Measurements from ENCODE around the gene ANKRD10. TPM values are rescaled to one million over a fixed set of nuclear protein-coding genes. Genes with fewer than 3 reads are reported as not detected.

Gene ANKRD10
- total and polyA plus RNA-seq, 2 donors (not counting 3 experiments of a cell fraction or from before 2014, with no cell fraction given): 44.5 to 94.1 TPM

DNA sequence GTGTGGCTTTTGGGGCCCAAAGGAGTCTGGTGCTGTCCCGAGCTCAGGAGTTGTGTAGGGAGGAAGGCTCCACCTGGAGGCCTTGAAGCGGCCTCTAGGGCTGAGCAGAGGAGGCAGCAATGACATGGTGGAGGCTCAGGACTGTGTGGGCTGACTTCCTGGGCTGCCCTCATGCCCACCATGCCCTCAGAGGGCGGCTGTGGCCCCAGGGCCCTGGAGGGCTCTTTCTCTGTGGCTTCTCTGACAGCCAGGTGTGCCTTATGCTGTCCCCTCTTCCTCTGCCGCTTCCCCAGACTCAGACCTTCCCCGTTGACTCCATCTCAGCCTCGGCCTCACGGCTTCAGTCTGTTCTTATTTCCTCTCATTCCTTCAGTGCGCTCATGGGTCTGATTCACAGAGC lies 35.5 kb upstream of the ANKRD10 start:
- Histone ChIP-seq H3K27ac (ENCODE audit: insufficient read depth, low read depth, low read length) (no peak overlapping the region), H3K4me1 (ENCODE audit: control insufficient read depth, extremely low read depth, insufficient read depth, low read length) (peaks cover 8% of the 10 kb centered on the region), H3K27me3 (ENCODE audit: control insufficient read depth in 2 of 2, insufficient read depth in 2 of 2, low read length in 2 of 2) (no peaks in the 10 kb centered on the region), H3K36me3 (ENCODE audit: control insufficient read depth in 2 of 2, extremely low read depth in 1 of 2, insufficient read depth in 2 of 2, low read length in 2 of 2) (no peaks in the 10 kb centered on the region), H3K9ac (replicated peaks; ENCODE audit: extremely low read depth, insufficient read depth, low read length) (no peak overlapping the region), H3K4me2 (ENCODE audit: insufficient read depth, low read length) (no peak overlapping the region), H3K4me3 (replicated peaks in 1 of 3; ENCODE audit: insufficient read depth in 1 of 3, low read depth in 1 of 3, low read length in 3 of 3) (no peak overlapping the region), H4K20me1 (replicated peaks; ENCODE audit: control insufficient read depth, extremely low read depth, insufficient read depth, low read length) (no peaks in the 10 kb centered on the region), H3K9me1 (replicated peaks; ENCODE audit: control insufficient read depth, extremely low read depth, insufficient read depth, low read length) (no peaks in the 10 kb centered on the region), H2AFZ (ENCODE audit: low read depth, low read length) (no peak overlapping the region), H3K79me2 (ENCODE audit: control insufficient read depth, insufficient read depth, low read length) (no peaks in the 10 kb centered on the region), H3K9me3 (replicated peaks; ENCODE audit: control insufficient read depth, insufficient read depth, low read length) (no peaks in the 10 kb centered on the region)
- TF ChIP-seq FOS (IDR thresholded peaks at IDR 0.05; ENCODE audit: borderline replicate concordance, insufficient read depth, low read length): no peak
- TF ChIP-seq, protein P1, sequence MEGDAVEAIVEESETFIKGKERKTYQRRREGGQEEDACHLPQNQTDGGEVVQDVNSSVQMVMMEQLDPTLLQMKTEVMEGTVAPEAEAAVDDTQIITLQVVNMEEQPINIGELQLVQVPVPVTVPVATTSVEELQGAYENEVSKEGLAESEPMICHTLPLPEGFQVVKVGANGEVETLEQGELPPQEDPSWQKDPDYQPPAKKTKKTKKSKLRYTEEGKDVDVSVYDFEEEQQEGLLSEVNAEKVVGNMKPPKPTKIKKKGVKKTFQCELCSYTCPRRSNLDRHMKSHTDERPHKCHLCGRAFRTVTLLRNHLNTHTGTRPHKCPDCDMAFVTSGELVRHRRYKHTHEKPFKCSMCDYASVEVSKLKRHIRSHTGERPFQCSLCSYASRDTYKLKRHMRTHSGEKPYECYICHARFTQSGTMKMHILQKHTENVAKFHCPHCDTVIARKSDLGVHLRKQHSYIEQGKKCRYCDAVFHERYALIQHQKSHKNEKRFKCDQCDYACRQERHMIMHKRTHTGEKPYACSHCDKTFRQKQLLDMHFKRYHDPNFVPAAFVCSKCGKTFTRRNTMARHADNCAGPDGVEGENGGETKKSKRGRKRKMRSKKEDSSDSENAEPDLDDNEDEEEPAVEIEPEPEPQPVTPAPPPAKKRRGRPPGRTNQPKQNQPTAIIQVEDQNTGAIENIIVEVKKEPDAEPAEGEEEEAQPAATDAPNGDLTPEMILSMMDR (IDR thresholded peaks at IDR 0.05; ENCODE audit: extremely low read depth in 1 of 2, insufficient read depth in 1 of 2, low read depth in 1 of 2, low read length in 2 of 2): no peak
- TF ChIP-seq POLR2AphosphoS5 (IDR thresholded peaks at IDR 0.05; ENCODE audit: insufficient read depth, low read depth, low read length): no peak
- no peak for TF ChIP-seq EZH2 (IDR thresholded peaks at IDR 0.05; ENCODE audit: borderline replicate concordance, low read depth, low read length, severe bottlenecking)
- TF ChIP-seq JUN (IDR thresholded peaks at IDR 0.05; ENCODE audit: borderline replicate concordance, insufficient read depth, insufficient read length, low read depth): no peak
- TF ChIP-seq MAX (IDR thresholded peaks at IDR 0.05; ENCODE audit: insufficient read depth, insufficient read length): no peak
- no peak for TF ChIP-seq MYC (IDR thresholded peaks at IDR 0.05; ENCODE audit: low read depth, low read length)
- TF ChIP-seq GATA2 (IDR thresholded peaks at IDR 0.05; ENCODE audit: insufficient read depth, insufficient read length, low read depth, low read length): no peak
- TF ChIP-seq POLR2A (IDR thresholded peaks at IDR 0.05; ENCODE audit: low read depth, low read length): no peak
- ChIA-PET POLR2A (no interaction called here), CTCF (no interaction called here)
- intact Hi-C loops (cut with micrococcal nuclease) (no loop called here), dilution Hi-C loops (cut with MboI; ENCODE audit: extremely low pct_ligation_motif_present, low sequenced_read_pairs) (no loop called here)
- BruUV-seq (replicated peaks): no TSS peak
- FAIRE-seq (no peak), DNase-seq (ENCODE audit: low read depth, low spot score) (no peak)

All from endothelial cell of umbilical vein (primary cell).